Astrocyte of the spinal cord (primary cell): ENCODE results near the gene PKD2L1.
"Not testable (repeated sequence)": the region's sequence is repeated elsewhere in the genome, so short reads cannot be mapped to it uniquely, and the experiment has no call there.

Experiments
- DNase-seq: peaks from one replicate; pipeline ENCODE4 v3.0.0; 2011; ENCODE audit warnings: low read depth, low spot score
- H3K4me3 ChIP-seq: 2 replicates; pipeline ENCODE4 v1.5.1; 2011; ENCODE audit warnings: low read depth, mild to moderate bottlenecking, low read length, moderate library complexity
- in situ Hi-C: cut with HindIII; loops from 2 replicates; pipeline ENCODE4 v1.10.0; 2017; ENCODE audit warnings: low sequenced_read_pairs
- TF ChIP-seq, protein P1 (sequence below): IDR thresholded peaks from 2 replicates; pipeline ENCODE4 v1.5.1; 2012; ENCODE audit warnings: low read depth, mild to moderate bottlenecking, low read length, inconsistent platforms

The PKD2L1 gene

DNA sequence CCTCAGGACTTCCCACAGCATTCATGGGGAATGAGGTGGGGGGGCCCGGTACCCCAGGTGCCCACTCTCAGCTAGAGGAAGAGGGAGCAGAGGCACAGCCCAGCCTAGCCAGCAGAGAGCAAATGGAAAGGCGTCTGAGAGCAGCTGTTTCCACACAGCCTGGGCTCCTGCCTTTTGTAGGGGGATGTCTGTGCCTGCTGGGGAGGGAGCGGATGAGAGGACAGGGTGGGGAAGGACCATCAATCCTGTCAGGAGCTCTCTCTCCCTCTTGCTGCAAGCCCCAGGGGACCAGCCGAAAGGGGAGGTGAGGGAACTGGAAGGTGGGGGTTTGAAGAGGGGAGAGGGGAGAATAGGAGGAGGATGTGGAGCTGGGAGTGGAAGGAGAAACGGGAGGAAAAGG is at the start of gene PKD2L1:
Gene PKD2L1 (minus strand): TSS at position 150 of the 400 bp plus-strand sequence. CDS start 125 bp downstream, at position 25.
- no peak for DNase-seq
- in situ Hi-C loops, result loop anchor here (10.0 to 25.0 kb wide), 2 partner anchors 105 to 207 kb away; partner anchors contain the start of genes HIF1AN and NDUFB8
- TF ChIP-seq, protein P1, sequence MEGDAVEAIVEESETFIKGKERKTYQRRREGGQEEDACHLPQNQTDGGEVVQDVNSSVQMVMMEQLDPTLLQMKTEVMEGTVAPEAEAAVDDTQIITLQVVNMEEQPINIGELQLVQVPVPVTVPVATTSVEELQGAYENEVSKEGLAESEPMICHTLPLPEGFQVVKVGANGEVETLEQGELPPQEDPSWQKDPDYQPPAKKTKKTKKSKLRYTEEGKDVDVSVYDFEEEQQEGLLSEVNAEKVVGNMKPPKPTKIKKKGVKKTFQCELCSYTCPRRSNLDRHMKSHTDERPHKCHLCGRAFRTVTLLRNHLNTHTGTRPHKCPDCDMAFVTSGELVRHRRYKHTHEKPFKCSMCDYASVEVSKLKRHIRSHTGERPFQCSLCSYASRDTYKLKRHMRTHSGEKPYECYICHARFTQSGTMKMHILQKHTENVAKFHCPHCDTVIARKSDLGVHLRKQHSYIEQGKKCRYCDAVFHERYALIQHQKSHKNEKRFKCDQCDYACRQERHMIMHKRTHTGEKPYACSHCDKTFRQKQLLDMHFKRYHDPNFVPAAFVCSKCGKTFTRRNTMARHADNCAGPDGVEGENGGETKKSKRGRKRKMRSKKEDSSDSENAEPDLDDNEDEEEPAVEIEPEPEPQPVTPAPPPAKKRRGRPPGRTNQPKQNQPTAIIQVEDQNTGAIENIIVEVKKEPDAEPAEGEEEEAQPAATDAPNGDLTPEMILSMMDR, result no peak
- no peak within 1 kb of the TSS for H3K4me3 ChIP-seq

DNA sequence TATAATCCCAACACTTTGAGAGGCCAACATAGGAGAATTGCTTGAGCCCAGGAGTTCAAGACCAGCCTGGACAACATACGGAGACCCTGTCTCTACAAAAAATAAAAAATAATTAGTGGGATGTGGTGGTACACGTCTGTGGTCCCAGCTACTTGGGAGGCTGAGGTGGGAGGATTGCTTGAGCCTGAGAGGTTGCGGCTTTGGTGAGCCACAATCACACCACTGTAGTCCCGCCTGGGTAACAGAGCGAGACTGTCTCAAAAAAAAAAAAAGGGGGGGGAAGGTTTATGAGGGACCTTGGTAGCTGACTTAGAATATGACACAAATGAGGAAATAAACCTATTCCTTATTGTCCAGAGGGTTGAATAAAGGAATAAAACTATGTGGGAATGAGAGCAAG is 47.8 kb upstream of the PKD2L1 start:
- TF ChIP-seq, protein P1, result no peak
- in situ Hi-C loops, result no loop called here
- no peak overlapping the region for H3K4me3 ChIP-seq
- no peak for DNase-seq

DNA sequence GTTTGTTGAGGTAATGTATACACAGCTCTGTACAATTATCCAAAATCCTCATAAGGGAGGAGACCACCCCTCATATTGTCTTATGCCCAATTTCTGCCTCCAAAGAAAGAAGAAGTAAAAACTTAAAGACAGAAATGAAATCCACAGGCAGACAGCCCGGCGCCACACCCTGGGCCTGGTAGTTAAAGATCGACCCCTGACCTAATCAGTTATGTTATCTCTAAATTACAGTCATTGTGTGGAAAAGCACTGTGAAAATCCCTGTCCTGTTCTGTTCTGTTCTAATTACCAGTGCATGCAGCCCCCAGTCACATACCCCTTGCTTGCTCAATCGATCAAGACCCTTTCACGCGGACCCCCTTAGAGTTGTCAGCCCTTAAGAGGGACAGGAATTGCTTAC is 46.6 kb upstream of the PKD2L1 start:
- DNase-seq, in situ Hi-C loops, H3K4me3 ChIP-seq: not testable (repeated sequence)

DNA sequence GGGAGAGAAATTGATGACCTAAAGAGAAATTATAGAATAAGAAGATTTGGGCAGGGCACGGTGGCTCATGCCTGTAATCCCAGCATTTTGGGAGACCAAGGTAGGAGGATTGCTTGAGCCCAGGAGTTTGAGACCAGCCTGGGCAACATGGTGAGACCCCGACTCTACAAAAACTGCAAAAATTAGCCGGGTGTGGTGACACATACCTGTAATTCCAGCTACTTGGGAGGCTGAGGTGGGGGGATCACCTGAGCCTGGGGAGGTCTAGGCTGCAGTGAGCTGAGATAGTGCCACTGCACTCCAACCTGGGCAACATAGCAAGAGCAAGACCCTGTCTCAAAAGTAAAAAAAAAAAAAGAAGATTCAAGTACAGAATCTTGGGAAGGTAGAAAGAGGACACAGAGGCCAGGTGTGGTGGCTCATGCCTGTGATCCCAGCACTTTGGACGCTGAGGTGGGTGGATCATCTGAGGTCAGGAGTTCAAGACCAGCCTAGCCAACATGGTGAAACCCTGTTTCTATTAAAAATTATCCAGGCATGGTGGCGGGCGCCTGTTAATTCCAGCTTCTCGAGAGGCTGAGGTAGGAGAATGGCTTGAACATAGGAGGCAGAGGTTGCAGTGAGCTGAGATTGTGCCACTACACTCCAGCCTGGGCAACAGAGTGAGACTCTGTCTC is 44.8 kb upstream of the PKD2L1 start:
- DNase-seq, in situ Hi-C loops: not testable (repeated sequence)
- H3K4me3 ChIP-seq, result peak overlapping the region; percentile 61

DNA sequence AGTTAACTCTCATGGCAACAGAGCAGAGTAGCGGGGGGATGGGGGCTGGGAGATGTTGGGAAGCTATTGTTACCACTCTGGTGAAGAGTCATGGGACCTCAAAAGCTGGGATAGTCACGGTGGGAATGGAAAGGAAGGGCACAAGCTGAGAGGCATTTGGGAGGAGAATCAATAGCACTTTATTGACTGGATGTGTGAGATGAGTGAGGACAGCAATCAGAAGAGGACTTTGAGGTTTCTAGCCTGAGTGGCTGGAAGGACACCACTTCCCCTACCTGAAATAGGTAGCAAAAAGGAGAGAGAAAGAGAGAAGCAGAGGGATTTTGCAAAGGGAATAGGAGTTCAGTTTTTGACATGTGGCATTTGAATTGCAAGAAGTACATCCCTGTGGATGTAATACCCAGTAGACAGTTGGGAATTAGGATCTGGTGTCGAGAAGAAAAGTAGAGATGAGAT is 44.2 kb upstream of the PKD2L1 start:
- in situ Hi-C loops, result no loop called here
- peak overlapping the region; percentile 61 for H3K4me3 ChIP-seq
- DNase-seq, result peak; percentile 29
- TF ChIP-seq, protein P1, result no peak

DNA sequence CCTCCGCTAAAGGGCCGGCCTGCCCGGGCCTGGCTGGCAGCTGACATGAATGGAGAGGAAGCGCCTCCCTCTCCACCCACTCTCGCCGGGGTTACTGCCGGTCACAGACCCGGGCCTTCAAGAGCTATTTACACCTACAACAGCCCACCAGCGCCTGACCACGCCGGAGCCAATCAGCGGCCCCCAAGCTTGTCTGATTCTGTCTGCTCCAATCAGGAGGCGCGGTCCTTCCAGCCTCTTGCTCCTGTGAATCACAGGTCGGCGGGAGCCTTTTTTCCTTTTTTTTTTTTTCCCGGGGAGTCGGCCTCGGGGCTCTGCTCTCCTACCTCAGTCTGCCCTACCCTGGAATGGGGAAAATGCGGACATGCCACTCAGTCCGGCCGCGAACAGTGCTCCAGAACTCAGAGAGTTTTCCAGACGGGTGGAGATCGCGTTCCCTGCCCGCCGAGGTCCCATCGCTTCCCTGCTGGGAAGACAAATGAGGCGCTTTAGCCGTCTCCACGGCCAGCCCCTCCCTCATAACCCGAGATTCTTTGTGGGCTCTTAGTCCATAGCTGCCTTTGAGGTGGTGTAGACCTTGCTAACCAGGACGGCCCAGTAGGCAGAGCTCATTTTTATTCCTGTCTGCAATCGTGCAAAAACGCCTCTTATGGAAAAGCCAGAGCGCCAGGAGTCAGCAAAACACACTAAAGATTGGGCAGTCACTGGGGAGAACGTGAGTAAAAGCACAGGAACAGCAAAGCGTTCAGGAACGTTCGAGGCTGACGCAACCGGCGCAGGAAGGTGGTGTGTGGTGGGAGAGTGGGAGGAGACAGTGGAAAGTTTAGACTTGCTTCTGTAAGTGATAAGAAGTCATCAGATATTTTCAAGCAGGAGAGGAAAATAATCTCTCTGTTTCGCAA is 43.5 kb upstream of the PKD2L1 start:
- H3K4me3 ChIP-seq, result peak overlapping the region; percentile 61
- in situ Hi-C loops, result no loop called here
- TF ChIP-seq, protein P1, result no peak
- peak; percentile 100 for DNase-seq

DNA sequence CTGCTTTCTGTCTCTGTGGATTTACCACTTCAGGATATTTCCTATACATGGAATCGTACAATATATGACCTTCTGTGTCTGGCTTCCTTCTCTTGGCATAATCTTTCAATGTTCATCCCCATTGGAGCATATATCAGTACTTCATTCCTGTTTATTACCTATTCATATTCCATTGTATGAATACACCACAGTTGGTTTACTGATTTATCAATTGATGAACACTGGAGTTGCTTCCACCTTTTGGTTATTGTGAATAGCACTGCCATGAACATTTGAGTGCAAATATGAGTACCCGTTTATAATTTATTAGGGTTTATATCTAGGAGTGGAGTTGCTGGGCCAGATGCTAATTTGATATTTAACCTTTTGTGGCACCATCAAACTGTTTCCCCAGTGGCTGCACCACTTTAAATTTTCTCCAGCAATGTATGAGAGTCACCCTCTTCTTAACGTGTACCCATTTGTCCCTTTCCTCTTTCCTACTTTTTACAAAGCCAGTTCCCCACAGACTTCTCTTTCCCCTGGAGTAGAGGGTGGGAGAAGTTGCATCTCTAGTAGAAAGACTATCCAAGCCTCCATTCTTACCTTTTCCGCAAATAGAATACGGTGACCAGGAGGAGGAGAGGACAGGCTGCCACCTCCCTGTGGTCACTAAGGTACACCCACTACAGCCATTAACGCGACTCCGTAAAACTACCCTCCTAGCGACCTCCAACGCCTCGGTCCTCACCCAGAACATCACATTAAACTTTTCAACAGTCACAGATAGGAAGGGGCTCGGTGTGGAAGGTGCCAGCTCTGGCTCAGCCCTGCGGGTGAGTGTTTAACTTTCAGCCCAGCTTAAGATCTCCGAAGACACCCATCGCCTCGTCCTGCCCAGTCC is 42.6 kb upstream of the PKD2L1 start:
- in situ Hi-C loops, result no loop called here
- H3K4me3 ChIP-seq, result peak overlapping the region; percentile 14
- no peak for DNase-seq
- TF ChIP-seq, protein P1, result no peak
